Dedifferentiated amniotic fluid mesenchymal stem cell (primary cell): ENCODE data around the gene PCSK5.

Source experiments
- DNase-seq: peaks from one replicate; pipeline ENCODE4 v3.0.0-alpha.2; 2016; ENCODE audit errors: extremely low spot score

The PCSK5 gene

GRCh38 chr9:76137931-76138330 is 247.5 kb downstream of the PCSK5 start:
- DNase-seq, result no peak

- no peak for DNase-seq
Observed at GRCh38 chr9:76138360-76138759, 247.9 kb downstream of the PCSK5 start.

- no peak for DNase-seq
Observed at GRCh38 chr9:76143834-76144233, 253.4 kb downstream of the PCSK5 start.

GRCh38 chr9:76150013-76150412 is 259.5 kb downstream of the PCSK5 start:
- no peak for DNase-seq

- no peak for DNase-seq
Observed at GRCh38 chr9:76151267-76151666, 260.8 kb downstream of the PCSK5 start.

- DNase-seq, result no peak
Observed at GRCh38 chr9:76153339-76153738, 262.9 kb downstream of the PCSK5 start.

- DNase-seq, result no peak
Observed at GRCh38 chr9:76153902-76154629, 263.6 kb downstream of the PCSK5 start.

- DNase-seq, result no peak
Observed at GRCh38 chr9:76155361-76155760, 264.9 kb downstream of the PCSK5 start.

- DNase-seq, result no peak
Observed at GRCh38 chr9:76158713-76159112, 268.2 kb downstream of the PCSK5 start.

- no peak for DNase-seq
Observed at GRCh38 chr9:76159293-76159926, 268.9 kb downstream of the PCSK5 start.

GRCh38 chr9:76161106-76161505 is 270.6 kb downstream of the PCSK5 start:
- no peak for DNase-seq

GRCh38 chr9:76161541-76161940 is 271.1 kb downstream of the PCSK5 start:
- peak; percentile 86 for DNase-seq

- no peak for DNase-seq
Observed at GRCh38 chr9:76162086-76162730, 271.7 kb downstream of the PCSK5 start.

GRCh38 chr9:76162751-76163500 is 272.5 kb downstream of the PCSK5 start:
- peak; percentile 29 for DNase-seq

- DNase-seq, result no peak
Observed at GRCh38 chr9:76166526-76166925, 276.1 kb downstream of the PCSK5 start.

GRCh38 chr9:76176171-76176570 is 285.7 kb downstream of the PCSK5 start:
- no peak for DNase-seq

GRCh38 chr9:76177931-76178330 is 287.5 kb downstream of the PCSK5 start:
- DNase-seq, result no peak

GRCh38 chr9:76180541-76180940 is 290.1 kb downstream of the PCSK5 start:
- DNase-seq, result no peak

- DNase-seq, result no peak
Observed at GRCh38 chr9:76181020-76181641, 290.7 kb downstream of the PCSK5 start.

- DNase-seq, result no peak
Observed at GRCh38 chr9:76181781-76182180, 291.3 kb downstream of the PCSK5 start.

GRCh38 chr9:76185432-76185831 is 295.0 kb downstream of the PCSK5 start:
- DNase-seq, result no peak

GRCh38 chr9:76188286-76188685 is 297.8 kb downstream of the PCSK5 start:
- no peak for DNase-seq
